Endodermal cell (in vitro differentiated cells): Measurements from ENCODE around the gene POLD2. TPM values are rescaled to one million over a fixed set of nuclear protein-coding genes. Genes with fewer than 3 reads are reported as not detected.

ENCODE experiments used
- DNase-seq: peaks from one replicate; pipeline ENCODE4 v3.0.0-alpha.2; 2017
- H3K27ac ChIP-seq: 2 replicates; pipeline ENCODE4 v1.5.1; 2013; ENCODE audit warnings: mild to moderate bottlenecking, low read depth, low read length, moderate library complexity
- H3K27me3 ChIP-seq: 2 replicates; pipeline ENCODE4 v1.6.1; 2013; ENCODE audit warnings: mild to moderate bottlenecking, low read length, moderate library complexity; ENCODE audit not compliant: insufficient read depth, control insufficient read depth, poor library complexity, severe bottlenecking
- H3K36me3 ChIP-seq: 2 replicates; pipeline ENCODE4 v1.7.0; 2013; ENCODE audit warnings: mild to moderate bottlenecking, low read length, moderate library complexity; ENCODE audit not compliant: control insufficient read depth, insufficient read depth
- H3K4me1 ChIP-seq: one replicate; pipeline ENCODE4 v1.7.0; 2013; ENCODE audit warnings: low read length; ENCODE audit not compliant: control insufficient read depth, insufficient read depth
- H3K4me3 ChIP-seq: 2 replicates; pipeline ENCODE4 v1.5.1; 2013; ENCODE audit warnings: mild to moderate bottlenecking, low read length, moderate library complexity
- H3K9ac ChIP-seq: 2 replicates; pipeline ENCODE4 v1.6.1; 2013; ENCODE audit warnings: mild to moderate bottlenecking, low read length, moderate library complexity; ENCODE audit not compliant: poor library complexity, severe bottlenecking; ENCODE audit errors: extremely low read depth
- H3K9me3 ChIP-seq: 2 replicates; pipeline ENCODE4 v1.6.1; 2013; ENCODE audit warnings: mild to moderate bottlenecking, low read length, moderate library complexity; ENCODE audit not compliant: control insufficient read depth
- H3K27ac Mint-ChIP-seq: 2 replicates; pipeline ENCODE4 v1.8.0; 2020; ENCODE audit warnings: mixed read lengths
- H3K27me3 Mint-ChIP-seq: 2 replicates; pipeline ENCODE4 v1.8.0; 2021; ENCODE audit warnings: mild to moderate bottlenecking, mixed read lengths; ENCODE audit not compliant: insufficient read depth
- H3K36me3 Mint-ChIP-seq: 2 replicates; pipeline ENCODE4 v1.8.0; 2020; ENCODE audit warnings: low read depth, mixed read lengths
- H3K4me1 Mint-ChIP-seq: 2 replicates; pipeline ENCODE4 v1.8.0; 2020; ENCODE audit warnings: mixed read lengths
- H3K4me3 Mint-ChIP-seq: 2 replicates; pipeline ENCODE4 v1.8.0; 2020; ENCODE audit warnings: mild to moderate bottlenecking, moderate library complexity, mixed read lengths
- H3K9me3 Mint-ChIP-seq: 2 replicates; pipeline ENCODE4 v1.8.0; 2020; ENCODE audit warnings: mild to moderate bottlenecking, mixed read lengths
- WGBS, 2 experiments: methylation state at CpG; one replicate each; pipeline versions ENCODE4 v1.1.5 to v1.1.7; 2013; ENCODE audit warnings: missing lambda C conversion rate in 2 of 2, mixed read lengths in 1 of 2; ENCODE audit not compliant: insufficient coverage in 1 of 2, insufficient read length in 1 of 2; 5-methylcytosine and 5-hydroxymethylcytosine counted together
- total RNA-seq, 2 donors: library from RNA; stranded (reverse); fragmentation: NEBNext Ultra II Directional in 1 of 2; extraction: Animal tissue kit (Norgen Biotek cat#: 25700) in 1 of 2; gene quantifications; 2 replicates in 1 of 2; 3 replicates in 1 of 2; pipeline ENCODE4 v1.2.1, GENCODE V29; 2021
- TF ChIP-seq, protein P1 (sequence below): fragments of 200-600 bp; sonication (generic); conservative IDR thresholded peaks from 2 replicates; pipeline ENCODE4 v1.5.0; 2021; ENCODE audit warnings: antibody characterized with exemption, mild to moderate bottlenecking

POLD2 gene
- total RNA-seq, 2 donors from 2014 or later: 127 to 141 TPM

GRCh38 chr7:44141221-44141850 is 18.0 kb upstream of the POLD2 start, which contains the start of gene MYL7:
TSS of gene MYL7 (minus strand) at chr7:44141332. CDS start at chr7:44141305, 27 bp downstream.
- H3K9ac ChIP-seq: peak within 1 kb of the TSS; percentile 32
- peak within 1 kb of the TSS; percentile 79 for H3K4me3 ChIP-seq
- peaks cover 9% of the 10 kb centered on the region for H3K4me1 ChIP-seq
- no peaks in the 10 kb centered on the region for H3K9me3 ChIP-seq
- no peak within 1 kb of the TSS for H3K27ac ChIP-seq
- no peaks in the 10 kb centered on the region for H3K36me3 Mint-ChIP-seq
- peak within 1 kb of the TSS; percentile 45 for H3K4me3 Mint-ChIP-seq
- peaks cover 7% of the 10 kb centered on the region for H3K4me1 Mint-ChIP-seq
- TF ChIP-seq, protein P1, sequence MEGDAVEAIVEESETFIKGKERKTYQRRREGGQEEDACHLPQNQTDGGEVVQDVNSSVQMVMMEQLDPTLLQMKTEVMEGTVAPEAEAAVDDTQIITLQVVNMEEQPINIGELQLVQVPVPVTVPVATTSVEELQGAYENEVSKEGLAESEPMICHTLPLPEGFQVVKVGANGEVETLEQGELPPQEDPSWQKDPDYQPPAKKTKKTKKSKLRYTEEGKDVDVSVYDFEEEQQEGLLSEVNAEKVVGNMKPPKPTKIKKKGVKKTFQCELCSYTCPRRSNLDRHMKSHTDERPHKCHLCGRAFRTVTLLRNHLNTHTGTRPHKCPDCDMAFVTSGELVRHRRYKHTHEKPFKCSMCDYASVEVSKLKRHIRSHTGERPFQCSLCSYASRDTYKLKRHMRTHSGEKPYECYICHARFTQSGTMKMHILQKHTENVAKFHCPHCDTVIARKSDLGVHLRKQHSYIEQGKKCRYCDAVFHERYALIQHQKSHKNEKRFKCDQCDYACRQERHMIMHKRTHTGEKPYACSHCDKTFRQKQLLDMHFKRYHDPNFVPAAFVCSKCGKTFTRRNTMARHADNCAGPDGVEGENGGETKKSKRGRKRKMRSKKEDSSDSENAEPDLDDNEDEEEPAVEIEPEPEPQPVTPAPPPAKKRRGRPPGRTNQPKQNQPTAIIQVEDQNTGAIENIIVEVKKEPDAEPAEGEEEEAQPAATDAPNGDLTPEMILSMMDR: no peak
- peaks cover 25% of the 10 kb centered on the region for H3K27me3 ChIP-seq
- DNase-seq: peak; percentile 81
- WGBS, 2 experiments: 66 to 70% methylated on average over 2 to 6 of the region's 6 CpGs
- H3K9me3 Mint-ChIP-seq: peaks cover 2% of the 10 kb centered on the region
- H3K36me3 ChIP-seq: peaks cover 3% of the 10 kb centered on the region
- peaks cover 50% of the 10 kb centered on the region for H3K27me3 Mint-ChIP-seq
- peak within 1 kb of the TSS; percentile 21 for H3K27ac Mint-ChIP-seq

- DNase-seq: no peak
- H3K27ac ChIP-seq: no peak overlapping the region
- Mint-ChIP-seq H3K4me1 (peaks cover 7% of the 10 kb centered on the region), H3K9me3 (no peaks in the 10 kb centered on the region), H3K4me3 (no peak overlapping the region), H3K27ac (no peak overlapping the region), H3K27me3 (peaks cover 42% of the 10 kb centered on the region), H3K36me3 (no peaks in the 10 kb centered on the region)
- peaks cover 20% of the 10 kb centered on the region for H3K27me3 ChIP-seq
- H3K4me1 ChIP-seq: peaks cover 9% of the 10 kb centered on the region
- H3K4me3 ChIP-seq: peak overlapping the region; percentile 72
- 90% methylated on average over 10 of the region's 10 CpGs; no CpG with 5 or more reads in 1 of the 2 experiments for WGBS, 2 experiments
- no peak overlapping the region for H3K9ac ChIP-seq
- peaks cover 3% of the 10 kb centered on the region for H3K36me3 ChIP-seq
- H3K9me3 ChIP-seq: no peaks in the 10 kb centered on the region
- TF ChIP-seq, protein P1: no peak
Observed at GRCh38 chr7:44140341-44140740, 17.0 kb upstream of the POLD2 start.

GRCh38 chr7:44139311-44140010 is 16.1 kb upstream of the POLD2 start:
- no peak overlapping the region for H3K4me3 Mint-ChIP-seq
- 94% methylated on average over 6 to 14 of the region's 14 CpGs for WGBS, 2 experiments
- peaks cover 7% of the 10 kb centered on the region for H3K4me1 Mint-ChIP-seq
- no peaks in the 10 kb centered on the region for H3K9me3 Mint-ChIP-seq
- H3K27me3 Mint-ChIP-seq: peaks cover 38% of the 10 kb centered on the region
- no peak overlapping the region for H3K27ac Mint-ChIP-seq
- TF ChIP-seq, protein P1: no peak
- Histone ChIP-seq H3K27me3 (peaks cover 11% of the 10 kb centered on the region), H3K9me3 (no peaks in the 10 kb centered on the region), H3K27ac (no peak overlapping the region), H3K36me3 (peaks cover 3% of the 10 kb centered on the region), H3K4me3 (peak overlapping the region; percentile 72), H3K4me1 (peaks cover 9% of the 10 kb centered on the region), H3K9ac (no peak overlapping the region)
- H3K36me3 Mint-ChIP-seq: no peaks in the 10 kb centered on the region
- no peak for DNase-seq
